Inflammatory macrophage treated with lipopolysaccharide for 4 hours (primary cell): ENCODE measurements around the gene ATG10.
"Not testable (repeated sequence)": the region's sequence is repeated elsewhere in the genome, so short reads cannot be mapped to it uniquely, and the experiment has no call there.

Experiments
- DNase-seq: peaks from one replicate; pipeline ENCODE4 v3.0.0-alpha.2; 2020

Gene ATG10

GRCh38 chr5:81971712-81972491 lies at the start of gene ATG10:
Gene ATG10 (plus strand): TSS chr5:81972023. CDS start chr5:81987571, 15,548 bp downstream.
- DNase-seq, result peak; percentile 90

DNA sequence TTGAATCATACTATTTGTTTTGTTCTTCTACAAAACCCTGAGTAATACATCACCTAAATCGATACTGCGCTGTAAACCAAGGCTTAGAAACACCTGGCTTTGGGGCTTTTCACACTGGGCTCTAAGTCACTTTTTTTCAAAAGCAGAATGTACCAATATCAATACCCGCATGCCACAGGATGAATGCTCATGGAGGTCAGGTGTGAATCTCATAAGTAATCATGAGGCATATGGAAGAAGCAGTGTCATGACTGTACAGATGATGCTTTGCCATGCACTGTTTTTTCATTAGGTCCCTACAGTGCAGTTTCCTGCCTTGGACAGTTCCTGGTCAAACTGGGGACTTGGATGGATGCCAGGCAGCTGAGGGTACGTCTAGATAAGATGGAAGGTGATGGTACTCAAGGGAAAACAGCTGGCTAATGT lies 49.0 kb upstream of the ATG10 start:
- DNase-seq, result no peak

GRCh38 chr5:81924442-81924841 lies 47.4 kb upstream of the ATG10 start:
- no peak for DNase-seq

DNA sequence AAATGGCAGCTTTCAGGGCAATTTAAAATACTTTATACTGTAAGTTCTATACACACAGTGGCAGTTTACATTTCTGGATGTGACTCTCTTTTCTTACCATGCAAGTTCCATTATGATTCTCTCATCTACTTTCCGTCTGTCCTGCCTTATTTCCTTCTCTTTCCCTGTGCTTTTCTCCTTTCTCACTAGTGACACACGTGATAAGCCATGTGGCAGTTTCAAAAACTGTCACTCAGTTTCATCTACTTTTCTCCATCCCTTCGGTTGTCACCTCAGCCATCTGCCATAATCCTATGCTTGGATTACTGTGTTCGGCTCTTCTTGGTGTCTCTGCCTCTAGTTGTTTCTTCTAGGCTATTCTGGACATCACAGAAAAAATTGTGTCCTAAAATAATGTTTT lies 46.8 kb upstream of the ATG10 start:
- no peak for DNase-seq

GRCh38 chr5:81925981-81926380 lies 45.8 kb upstream of the ATG10 start:
- no peak for DNase-seq

DNA sequence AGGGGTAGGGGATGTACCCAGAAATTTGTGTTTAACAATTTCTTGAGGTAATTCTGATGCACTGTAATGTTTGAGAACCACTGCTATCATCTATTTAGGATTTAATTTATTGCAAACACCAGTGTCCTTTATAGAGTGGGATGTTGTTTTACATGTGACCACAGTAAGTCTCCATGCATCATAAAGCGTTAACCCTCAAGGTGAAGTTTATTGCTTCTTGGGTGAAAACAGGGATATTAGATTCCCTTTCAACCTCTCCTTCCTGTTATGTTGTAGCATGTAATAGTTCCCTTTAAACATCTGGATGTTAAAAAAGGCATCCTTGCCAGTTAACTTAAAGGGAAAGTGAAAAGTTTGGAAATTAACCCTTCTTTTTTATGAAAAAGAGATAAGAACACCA lies 35.8 kb upstream of the ATG10 start:
- no peak for DNase-seq

DNA sequence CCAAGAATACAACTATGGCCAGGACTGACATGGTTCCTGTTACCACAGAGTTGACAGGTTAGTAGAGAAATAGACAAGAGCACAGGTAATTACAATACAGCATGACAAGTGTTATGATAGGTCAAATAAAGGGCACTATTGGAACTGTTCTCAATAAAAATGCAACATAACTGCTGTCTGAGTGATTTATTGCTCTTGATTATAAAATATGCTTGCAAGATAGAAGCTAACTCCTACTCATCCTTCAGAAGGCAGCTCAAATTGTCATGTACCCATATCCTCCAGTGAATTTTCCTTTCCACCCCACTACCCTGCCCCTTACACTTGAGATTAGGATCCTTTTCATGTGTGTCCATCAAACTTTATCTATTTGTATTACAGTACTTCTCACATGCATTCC lies 35.1 kb upstream of the ATG10 start:
- no peak for DNase-seq

- no peak for DNase-seq
These were observed 29.1 kb upstream of the ATG10 start for GRCh38 chr5:81942746-81943145.

DNA sequence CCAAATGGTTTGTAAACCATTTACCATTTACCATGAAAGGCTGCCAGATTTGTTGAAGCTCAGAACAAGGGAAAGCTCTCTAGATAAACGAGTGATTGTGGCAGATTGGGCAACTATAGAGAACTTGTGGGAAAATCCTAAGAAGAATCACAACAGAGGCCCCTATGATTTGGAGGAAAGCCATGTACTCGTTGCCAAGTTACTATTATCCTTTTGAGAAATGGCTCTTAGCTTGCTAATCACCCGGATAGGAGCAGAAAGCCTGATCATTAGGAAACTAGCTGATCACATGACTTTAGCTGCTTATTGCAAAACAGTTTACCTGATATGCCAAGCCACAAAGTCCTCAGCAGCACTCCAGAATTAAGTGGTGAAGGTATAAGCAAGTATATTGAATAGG lies 23.5 kb upstream of the ATG10 start:
- no peak for DNase-seq

DNA sequence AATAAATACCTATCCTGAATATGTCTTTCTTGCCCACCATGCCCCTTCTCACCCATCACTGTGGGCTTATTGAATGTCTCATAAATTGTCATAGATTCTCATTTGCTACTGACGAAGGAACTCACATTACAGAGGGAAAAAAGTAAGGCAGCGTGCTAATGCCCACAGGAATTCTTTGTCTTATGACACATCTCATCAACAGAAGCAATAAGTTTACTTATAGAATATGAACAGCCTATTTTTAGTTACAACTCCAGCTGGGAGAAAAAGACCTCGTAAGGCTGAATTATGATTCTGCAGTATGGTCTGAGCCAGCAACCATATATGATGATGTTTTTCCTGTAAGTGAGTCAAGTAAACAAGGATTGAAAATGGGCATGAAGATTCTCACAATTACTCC lies 22.4 kb upstream of the ATG10 start:
- DNase-seq, result no peak

GRCh38 chr5:81950996-81951395 lies 20.8 kb upstream of the ATG10 start:
- DNase-seq, result no peak

DNA sequence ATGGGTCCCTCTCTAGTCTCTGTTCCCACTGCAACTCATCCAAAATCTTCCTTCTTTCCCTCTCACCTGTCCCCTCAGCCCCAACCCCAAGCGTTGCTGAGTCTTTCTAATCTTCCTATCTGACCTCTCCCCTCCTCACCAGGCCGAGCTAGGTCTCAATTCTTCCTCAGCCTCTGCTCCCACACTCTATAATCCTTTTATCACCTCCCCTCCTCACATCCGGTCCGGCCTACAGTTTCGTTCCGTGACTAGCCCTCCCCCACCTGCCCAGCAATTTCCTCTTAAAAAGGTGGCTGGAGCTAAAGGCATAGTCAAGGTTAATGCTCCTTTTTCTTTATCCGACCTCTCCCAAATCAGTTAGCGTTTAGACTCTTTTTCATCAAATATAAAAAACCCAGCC lies 17.0 kb upstream of the ATG10 start:
- not testable (repeated sequence) for DNase-seq

DNA sequence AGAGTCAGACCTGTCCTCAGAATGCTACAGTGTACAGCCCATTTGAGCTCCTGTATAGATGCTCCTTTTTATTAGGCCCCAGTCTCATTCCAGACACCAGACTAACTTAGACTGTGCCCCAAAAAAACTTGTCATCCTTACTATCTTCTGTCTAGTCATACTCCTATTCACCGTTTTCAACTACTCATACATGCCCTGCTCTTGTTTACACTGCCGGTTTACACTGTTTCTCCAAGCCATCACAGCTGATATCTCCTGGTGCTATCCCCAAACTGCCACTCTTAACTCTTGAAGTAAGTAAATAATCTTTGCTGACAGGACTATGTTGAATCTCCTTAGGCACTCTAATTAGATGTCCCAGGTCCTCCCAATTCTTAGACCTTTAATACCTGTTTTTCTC lies 13.7 kb upstream of the ATG10 start:
- DNase-seq, result not testable (repeated sequence)

GRCh38 chr5:81961651-81962440 lies 10.0 kb upstream of the ATG10 start:
- DNase-seq, result no peak

GRCh38 chr5:81963544-81963943 lies 8.3 kb upstream of the ATG10 start:
- DNase-seq, result no peak

DNA sequence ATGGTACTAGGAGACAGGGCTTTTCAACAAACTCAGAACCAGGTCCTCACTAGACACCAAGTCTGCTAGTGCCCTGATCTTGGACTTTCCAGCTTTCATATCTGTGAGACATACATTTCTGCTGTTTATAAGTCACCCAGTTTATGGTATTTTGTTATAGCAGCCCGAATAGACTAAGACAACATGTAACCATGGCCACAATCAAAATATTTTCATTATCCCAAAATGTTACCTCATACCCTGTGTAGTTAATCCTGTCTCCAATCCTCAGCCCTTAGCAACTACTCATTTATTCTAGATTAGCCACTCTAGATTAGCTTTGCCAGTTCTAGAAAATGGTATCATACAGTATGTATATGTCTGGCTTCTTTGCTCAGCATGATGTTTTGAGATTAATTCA lies 6.3 kb upstream of the ATG10 start:
- no peak for DNase-seq

GRCh38 chr5:81969226-81969625 lies 2.6 kb upstream of the ATG10 start:
- DNase-seq, result no peak

GRCh38 chr5:81969912-81970311 lies 1.9 kb upstream of the ATG10 start:
- no peak for DNase-seq

GRCh38 chr5:81971111-81971711 lies 612 bp upstream of the ATG10 start:
- DNase-seq, result peak; percentile 54

DNA sequence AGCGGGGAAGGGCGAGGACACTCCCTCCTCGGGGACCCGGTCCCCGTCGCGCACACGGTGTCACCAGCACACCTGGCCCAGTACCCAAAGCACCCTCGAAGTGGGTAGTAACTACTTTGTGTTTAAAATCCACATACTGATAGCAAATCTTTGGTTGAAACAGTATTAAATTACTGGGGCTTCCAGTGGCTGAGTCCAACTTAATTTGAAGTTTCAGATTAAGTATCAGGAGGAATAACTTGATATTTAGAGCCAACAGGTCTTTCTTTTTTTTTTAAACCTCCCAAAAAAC lies 615 bp downstream of the ATG10 start:
- no peak for DNase-seq

GRCh38 chr5:81980160-81980559 lies 8.3 kb downstream of the ATG10 start:
- DNase-seq, result peak; percentile 30

GRCh38 chr5:81980598-81981260 lies 8.9 kb downstream of the ATG10 start:
- DNase-seq, result no peak

- not testable (repeated sequence) for DNase-seq
These were observed 10.4 kb downstream of the ATG10 start for GRCh38 chr5:81982172-81982685.
